Activated naive CD4-positive, alpha-beta T cell (primary cell): ENCODE data around the gene IL36G.
A peak's percentile ranks its signal among the peaks of the same experiment; 100 is the strongest.
"Not testable (repeated sequence)": the region's sequence is repeated elsewhere in the genome, so short reads cannot be mapped to it uniquely, and the experiment has no call there.

ENCODE experiments used
- DNase-seq, 4 experiments: peaks; one replicate each; lab custom pipeline; 2025; lab: John Stamatoyannopoulos, UW

Gene IL36G

GRCh38 chr2:112977559-112978056, at the start of gene IL36G:
Gene IL36G (plus strand): TSS chr2:112978006. CDS start chr2:112978639, 633 bp downstream.
- DNase-seq: no peak

DNA sequence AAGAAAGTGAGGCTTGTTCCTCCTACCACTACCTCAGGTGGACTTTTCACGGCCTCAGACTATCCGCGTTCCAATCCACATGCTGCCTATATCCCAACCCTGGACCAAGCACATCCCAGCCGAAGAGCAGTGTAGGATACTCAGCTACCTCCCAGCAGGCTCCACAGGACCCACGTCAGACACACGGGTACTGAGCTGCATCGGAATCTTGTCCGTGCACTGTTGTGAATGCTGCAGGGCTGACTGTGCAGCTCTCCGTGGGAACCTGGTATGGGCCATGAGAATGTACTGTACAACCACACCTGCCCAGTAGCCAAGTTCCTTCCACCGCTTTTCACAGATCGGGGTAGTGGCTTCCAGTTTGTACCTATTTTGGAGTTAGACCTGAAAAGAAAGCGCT, 44.5 kb upstream of the IL36G start:
- DNase-seq: no peak

DNA sequence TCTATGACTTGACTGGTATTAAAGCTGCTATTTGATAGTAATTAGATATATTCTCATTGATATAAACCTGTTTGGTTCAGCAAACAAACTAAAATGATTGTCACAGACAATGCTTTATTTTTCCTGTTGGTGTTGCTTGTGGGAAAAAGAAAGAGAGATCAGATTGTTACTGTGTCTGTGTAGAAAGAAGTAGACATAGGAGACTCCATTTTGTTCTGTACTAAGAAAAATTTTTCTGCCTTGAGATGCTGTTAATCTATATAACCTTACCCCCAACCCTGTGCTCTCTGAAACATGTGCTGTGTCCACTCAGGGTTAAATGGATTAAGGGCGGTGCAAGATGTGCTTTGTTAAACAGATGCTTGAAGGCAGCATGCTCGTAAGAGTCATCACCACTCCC, 43.7 kb upstream of the IL36G start:
- DNase-seq: not testable (repeated sequence)

GRCh38 chr2:112936927-112937232, 40.9 kb upstream of the IL36G start:
- no peak for DNase-seq

DNA sequence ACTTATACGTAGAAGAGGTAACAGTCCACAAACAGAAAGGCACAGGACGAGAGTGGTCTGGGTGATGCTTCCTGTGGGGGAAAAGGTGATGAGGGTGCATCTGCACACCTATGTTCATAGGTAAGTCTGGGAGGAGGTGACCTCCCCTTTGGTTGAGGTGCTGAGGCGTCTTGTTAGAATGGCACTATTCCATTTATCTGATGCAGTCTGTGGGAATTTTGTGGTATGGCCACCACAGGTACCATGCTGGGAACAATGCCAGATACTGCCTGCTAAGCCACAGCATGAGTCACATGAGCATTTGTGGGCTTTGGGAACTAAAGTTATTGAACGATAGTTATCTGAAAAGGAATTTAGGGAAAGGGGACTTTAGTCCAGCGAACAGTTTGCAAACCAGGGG, 38.9 kb upstream of the IL36G start:
- DNase-seq: no peak

- no peak for DNase-seq
Measured at GRCh38 chr2:112939425-112939824, 38.4 kb upstream of the IL36G start.

GRCh38 chr2:112940859-112941625, 36.8 kb upstream of the IL36G start:
- DNase-seq: no peak

GRCh38 chr2:112941753-112942653, 35.8 kb upstream of the IL36G start:
- DNase-seq: peak in 3 of 4 experiments; percentile 2 to 16 (median 6)

DNA sequence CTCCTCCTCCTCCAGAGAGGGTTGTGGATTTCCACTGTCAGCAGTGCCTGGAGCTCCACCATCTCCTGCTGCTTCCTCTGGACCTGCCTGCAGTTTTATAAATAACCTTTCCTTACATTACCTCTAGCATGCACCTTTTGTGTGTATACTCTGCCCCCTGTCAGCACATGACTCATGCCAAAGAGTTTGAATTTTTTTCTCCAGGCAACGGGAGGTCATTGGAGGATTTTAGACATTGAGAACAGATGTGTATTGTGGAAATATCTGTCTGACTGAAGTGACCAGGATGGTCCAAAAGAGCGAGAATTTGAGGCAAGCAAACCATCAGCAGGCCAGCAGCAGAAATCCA, 35.2 kb upstream of the IL36G start:
- DNase-seq: no peak

DNA sequence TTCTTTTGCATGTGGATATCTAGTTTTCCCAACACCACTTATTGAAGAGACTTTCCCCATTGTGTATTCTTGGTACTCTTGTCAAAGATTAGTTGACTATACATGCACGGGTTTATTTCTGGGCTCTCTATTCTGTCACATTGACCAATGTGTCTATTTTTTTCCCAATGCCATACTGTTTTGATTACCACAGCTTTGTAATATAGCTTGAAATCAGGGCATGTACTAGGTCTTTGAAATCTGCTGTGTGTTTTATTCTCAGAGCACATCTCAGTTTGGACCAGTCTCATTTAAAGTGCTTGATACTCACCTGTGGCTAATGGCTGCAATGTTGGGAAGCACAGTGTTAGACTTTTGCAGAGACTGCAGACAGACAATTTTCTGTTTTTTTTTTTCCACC, 32.8 kb upstream of the IL36G start:
- DNase-seq: no peak

GRCh38 chr2:112946086-112946485, 31.7 kb upstream of the IL36G start:
- no peak for DNase-seq

DNA sequence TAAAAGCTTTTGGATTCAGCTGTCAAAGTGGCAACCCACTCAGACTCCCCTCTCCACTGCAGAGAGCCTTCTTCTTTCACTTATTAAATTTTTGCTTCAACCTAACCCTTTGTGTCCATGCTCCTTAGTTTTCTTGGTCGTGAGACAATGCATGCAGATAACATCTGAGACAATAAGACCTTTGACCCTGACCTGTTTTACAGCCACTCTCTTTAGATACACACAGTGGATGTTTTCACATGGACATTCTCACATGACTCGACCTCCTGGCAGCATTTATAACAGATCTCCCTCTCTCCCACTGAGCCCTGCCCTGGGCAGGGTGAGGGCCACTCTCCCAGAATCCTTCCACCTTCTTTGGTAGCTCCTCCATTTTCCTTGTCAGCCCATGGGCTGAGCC, 30.4 kb upstream of the IL36G start:
- no peak for DNase-seq

DNA sequence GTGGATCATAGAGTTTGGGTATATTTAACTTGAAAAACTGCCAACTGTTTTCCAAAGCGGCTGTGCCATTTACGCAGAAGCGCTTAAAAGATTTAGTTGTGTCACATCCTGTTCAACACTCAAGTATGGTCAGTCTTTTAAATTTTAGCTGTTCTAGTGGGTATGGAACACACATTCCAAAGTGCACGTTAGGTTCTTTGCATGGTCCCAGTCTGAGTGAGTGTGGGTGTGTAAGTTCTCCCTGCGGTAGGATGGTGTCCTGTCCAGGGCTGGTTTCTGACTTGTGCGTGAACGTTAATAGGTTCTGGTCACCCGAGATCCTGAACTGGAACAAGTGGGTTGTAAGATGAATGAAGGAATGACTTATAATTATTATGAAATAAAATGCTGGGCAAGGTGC, 28.4 kb upstream of the IL36G start:
- no peak for DNase-seq

GRCh38 chr2:112954364-112954763, 23.4 kb upstream of the IL36G start:
- DNase-seq: no peak

GRCh38 chr2:112957511-112957910, 20.3 kb upstream of the IL36G start:
- DNase-seq: no peak

DNA sequence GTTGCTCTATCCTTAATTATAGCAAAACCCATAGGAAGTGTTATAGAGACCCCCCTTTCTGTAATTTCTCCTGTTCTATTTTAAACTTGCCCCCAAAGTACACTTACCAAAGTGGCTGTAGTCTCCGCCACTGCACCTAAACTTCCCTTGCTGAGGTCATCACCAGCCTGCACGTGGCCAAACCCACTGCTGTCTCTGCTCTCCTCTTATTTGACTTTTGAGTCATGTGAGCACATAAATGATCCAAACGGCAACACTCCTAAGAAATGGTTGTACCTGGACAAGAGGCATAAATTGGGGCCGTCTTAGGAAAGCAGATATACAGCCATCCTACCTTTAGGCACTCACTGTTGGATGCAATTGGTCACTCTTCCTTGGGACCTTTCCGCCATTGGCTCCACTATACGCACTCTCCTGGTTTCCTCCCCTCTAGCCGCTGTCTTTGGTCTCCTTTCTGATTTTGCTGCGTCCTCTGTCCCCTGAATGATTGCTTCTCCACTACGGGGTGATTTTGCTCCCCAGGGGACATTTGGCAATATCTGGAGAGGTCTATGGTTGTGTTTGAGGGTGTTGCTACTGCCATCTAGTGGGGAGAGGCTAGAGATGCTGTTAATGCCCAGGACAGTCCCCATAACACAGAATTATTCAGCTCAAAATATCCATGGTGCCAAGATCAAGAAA, 19.2 kb upstream of the IL36G start:
- DNase-seq: no peak

GRCh38 chr2:112959109-112959812, 18.5 kb upstream of the IL36G start:
- DNase-seq: no peak

GRCh38 chr2:112960230-112960825, 17.5 kb upstream of the IL36G start:
- no peak for DNase-seq

DNA sequence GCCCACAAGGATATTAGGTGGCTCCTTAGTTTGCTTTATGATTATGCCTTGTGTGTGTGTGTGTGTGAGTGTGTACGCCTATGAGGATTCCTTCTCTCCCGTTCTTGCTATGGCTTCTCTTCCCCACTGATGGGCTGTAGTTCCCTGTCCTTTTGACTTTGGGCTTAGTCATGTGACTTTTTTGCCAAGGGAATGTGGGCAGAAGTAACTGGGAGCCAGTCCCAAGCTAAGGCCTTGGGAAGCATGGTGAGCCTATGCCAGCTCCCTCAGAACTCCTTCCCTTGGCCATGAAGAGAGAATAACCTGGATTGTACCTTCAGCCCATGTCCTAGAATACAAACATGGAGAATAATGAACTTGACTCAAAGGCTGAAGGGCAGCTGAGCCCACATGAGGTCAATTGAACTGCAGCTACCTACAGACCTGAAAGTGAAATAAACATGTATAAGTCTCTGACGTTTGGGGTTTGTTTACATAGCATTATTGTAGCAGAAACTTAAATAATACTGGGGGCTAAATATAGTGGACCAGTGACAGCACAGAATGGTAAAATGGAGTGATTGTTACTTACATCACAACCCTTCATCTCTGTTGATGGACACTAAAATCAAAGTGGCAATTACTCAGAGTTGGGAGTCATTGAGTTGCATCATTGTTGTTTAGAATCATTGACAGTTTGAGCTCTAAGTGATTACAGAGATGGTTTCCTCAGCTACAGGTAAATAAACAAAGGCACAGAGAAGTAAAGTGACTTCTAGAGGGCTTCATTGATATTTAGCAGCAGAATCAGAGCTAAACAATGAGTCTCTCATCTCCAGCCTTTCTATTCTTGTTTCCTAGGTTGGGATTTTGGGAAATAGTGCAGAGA, 15.3 kb upstream of the IL36G start:
- no peak for DNase-seq

- no peak for DNase-seq
Measured at GRCh38 chr2:112967023-112967422, 10.8 kb upstream of the IL36G start.
